Stimulated activated CD4-positive, alpha-beta T cell treated with anti-CD3 and anti-CD28 coated beads, Interleukin-12 subunit alpha, Interleukin-12 subunit beta, amount 100 ng/mL, for 48 hours (primary cell): Measurements from ENCODE around the gene DNAJB12.
"Not testable (repeated sequence)": the region's sequence is repeated elsewhere in the genome, so short reads cannot be mapped to it uniquely, and the experiment has no call there.

Source experiments
- DNase-seq, 3 donors: peaks; one replicate each; pipeline ENCODE4 v3.0.0-alpha.2; 2020; ENCODE audit warnings: low read depth in 2 of 3, low spot score in 1 of 3

Gene DNAJB12

DNA sequence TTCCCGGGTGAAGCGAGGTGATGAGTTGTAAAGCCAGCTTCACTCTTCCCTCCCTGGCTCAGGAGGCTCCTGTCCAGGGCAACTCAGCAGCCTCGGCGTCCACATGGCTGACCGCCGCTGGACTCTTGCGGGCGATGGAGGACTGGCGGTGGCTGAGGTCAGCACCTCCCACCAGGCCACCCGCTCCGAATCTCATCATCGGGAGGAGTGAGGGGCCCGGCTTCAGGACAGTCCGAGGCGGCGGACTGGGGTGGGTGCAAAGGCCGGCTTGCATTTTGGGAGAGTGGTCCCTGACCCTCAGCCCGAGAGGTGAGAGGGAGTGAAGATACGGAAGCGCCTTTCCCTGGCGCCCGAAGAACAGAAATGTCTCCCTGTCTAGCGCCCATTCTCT, 759 bp downstream of the DNAJB12 start:
- no peak for DNase-seq

GRCh38 chr10:72353028-72353964, 1.4 kb downstream of the DNAJB12 start:
- DNase-seq = no peak

DNA sequence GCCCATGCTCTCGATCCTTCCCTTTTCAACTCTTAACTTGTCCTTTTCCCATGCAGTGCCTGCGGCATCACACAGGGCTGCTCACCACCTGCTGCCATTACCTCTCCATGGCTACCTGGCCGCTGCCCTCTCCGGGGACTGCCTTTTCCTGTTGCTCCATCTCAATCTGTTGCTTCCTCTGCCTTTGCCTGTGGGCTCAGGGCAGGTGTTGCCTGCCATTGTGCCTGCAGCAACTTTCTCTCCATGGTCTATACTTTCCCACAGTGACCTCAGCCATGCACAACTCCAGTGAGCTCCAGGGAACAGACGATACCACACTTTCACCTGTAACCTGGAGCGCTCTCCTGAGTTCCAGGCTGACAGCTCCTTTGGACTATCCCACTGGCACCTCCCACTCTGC, 3.2 kb downstream of the DNAJB12 start:
- DNase-seq = no peak

- DNase-seq = no peak
Observed at GRCh38 chr10:72349438-72349837, 5.3 kb downstream of the DNAJB12 start.

- DNase-seq = no peak
Observed at GRCh38 chr10:72348282-72348681, 6.4 kb downstream of the DNAJB12 start.

DNA sequence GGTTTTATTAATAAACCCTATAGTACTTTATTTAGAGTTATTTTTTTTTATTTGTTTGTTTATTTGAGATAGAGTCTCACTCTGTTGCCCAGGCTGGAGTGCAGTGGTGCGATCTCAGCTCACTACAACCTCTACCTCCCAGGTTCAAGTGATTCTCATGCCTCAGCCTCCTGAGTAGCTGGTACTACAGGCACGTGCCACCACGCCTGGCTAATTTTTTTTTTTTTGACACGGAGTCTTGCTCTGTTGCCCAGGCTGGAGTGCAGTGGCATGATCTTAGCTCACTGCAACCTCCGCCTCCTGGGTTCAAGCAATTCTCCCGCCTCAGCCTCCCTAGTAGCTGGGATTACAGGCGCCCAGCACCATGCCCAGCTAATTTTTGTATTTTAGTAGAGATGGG, 8.6 kb downstream of the DNAJB12 start:
- DNase-seq = not testable (repeated sequence)

DNA sequence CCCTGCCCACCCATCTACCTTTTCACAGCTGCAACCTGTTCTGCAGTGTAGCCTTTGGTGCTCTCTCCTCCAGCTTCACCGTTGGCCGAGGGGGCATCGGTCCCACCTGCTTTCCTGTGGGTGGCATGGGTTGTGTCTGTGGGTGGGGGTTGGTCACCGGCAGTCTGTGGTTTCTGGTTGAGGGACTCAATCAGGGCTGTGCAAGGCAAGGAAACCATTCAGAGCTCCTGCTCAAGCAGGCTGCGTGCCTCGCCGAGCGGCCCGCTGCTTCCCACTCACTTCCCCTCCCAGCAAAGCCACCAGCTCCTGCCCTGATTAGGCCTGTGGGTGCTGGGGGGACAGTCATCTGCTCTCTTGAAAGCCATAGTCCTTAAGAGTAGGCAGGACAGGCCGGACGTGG, 9.8 kb downstream of the DNAJB12 start:
- DNase-seq = no peak

GRCh38 chr10:72342911-72343310, 11.8 kb downstream of the DNAJB12 start:
- no peak for DNase-seq

DNA sequence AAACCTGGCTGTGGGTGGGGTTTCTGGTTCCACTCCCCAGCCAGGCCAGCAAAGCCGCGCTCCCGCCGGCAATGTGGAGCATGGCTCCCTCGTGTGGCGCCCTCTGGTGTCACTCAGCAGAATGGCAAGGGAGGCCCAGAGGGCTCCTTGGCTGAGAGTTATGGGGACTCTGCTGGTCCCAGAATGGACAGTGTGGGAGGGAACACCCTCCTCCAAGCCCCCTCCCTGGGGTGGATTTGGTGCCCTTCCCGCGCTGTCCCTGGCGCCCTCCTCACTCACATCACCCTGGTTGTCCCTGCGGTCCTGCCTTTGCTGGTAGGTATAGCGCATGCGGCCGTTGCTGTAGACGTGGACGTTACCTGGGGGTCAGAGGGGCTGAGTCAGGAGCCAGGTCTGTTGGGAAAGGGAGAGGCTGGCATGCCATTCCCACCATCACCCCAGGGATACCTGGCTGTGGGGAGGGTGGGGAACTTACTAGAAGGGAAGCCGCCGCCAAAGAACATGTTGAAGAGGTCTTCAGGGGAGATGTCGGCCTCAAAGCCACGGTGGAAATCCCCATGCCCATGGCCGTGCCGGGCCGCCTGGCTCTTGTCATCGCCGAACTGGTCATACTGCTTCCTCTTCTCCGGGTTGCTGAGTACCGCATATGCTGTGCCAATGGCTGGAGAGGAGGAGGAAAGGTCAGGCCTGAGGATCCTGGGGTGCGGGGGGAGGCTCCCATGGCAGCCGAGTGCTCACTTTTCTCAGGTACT, 14.0 kb downstream of the DNAJB12 start:
- DNase-seq = peak in 2 of 3 donors; percentile 66 to 77

DNA sequence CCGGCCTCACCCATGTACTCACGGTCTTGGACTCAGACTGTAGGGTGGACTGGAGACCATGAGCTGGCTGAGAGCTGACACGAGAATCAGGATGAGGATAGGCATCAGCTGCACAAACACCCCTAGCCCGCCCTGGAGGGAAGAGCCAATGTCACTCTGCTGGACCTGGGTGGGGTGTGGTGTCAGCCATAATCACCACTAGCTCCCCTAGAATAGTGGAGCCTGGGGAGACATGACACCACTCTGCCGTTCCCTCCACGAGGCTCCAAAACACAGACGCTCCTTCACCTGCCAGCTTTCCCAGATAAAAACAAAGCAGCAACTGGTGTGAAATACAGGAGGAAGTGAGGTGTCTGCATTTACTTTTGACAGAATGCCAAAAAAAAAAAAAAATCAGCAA, 16.5 kb downstream of the DNAJB12 start:
- no peak for DNase-seq

GRCh38 chr10:72337722-72338121, 17.0 kb downstream of the DNAJB12 start:
- no peak for DNase-seq

- DNase-seq = no peak
Observed at GRCh38 chr10:72337039-72337629, 17.6 kb downstream of the DNAJB12 start.

- no peak for DNase-seq
Observed at GRCh38 chr10:72336259-72337038, 18.3 kb downstream of the DNAJB12 start.

DNA sequence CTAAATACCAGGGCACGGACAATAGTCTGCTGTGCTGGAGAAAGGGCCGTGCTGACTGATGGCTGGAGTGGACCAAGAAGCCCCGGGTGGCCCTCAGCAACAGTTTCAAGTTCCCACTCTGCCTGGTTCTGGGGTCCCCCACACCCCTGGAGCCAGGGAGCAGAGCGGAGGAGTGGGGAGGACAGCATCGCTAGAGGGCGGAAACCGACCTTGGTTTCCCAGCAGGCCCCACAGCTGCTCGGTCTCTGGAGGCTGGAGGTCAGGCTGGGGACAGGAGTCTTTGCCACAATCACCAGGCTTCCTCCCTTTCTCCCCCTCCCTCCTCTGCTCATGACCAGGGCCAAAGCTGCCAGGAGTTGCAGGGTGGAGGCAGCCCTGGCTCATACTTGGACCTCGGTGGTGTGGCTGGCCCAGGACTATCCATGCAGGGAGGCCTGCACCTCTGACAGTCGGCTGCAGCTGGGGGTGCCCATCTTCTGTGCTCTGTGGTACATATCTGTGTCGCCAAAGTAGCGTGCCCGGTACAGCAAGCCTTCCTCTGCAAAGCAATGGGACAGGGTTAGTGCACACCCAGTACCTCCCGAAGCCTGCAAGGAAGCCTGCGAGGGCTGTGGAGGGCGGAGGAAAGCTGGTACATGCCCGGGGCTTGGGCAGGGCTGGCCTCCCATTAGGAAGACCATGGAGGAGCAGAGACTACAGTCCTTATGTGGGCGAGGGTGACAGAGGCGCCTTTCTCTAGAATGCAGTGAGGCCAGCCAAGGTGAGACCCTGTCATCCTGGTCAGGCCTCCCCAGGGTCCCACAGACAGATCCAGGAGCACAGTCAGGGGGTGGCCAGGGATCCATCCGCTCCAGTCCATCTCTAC, 19.1 kb downstream of the DNAJB12 start:
- no peak for DNase-seq

- DNase-seq = peak; percentile 76 to 88 (median 76)
Observed at GRCh38 chr10:72334825-72335393, 19.8 kb downstream of the DNAJB12 start.

GRCh38 chr10:72334196-72334824, 20.4 kb downstream of the DNAJB12 start:
- DNase-seq = no peak

GRCh38 chr10:72333112-72334015, 21.4 kb downstream of the DNAJB12 start:
- no peak for DNase-seq

- no peak for DNase-seq
Observed at GRCh38 chr10:72332423-72333111, 22.2 kb downstream of the DNAJB12 start.
